KG1 (cell line): Measurements from ENCODE around the gene PEX12.
"Not testable (repeated sequence)": the region's sequence is repeated elsewhere in the genome, so short reads cannot be mapped to it uniquely, and the experiment has no call there.

ENCODE experiments used
- DNase-seq: peaks from one replicate; lab custom pipeline; 2025; lab: John Stamatoyannopoulos, UW

Gene PEX12

GRCh38 chr17:35537601-35538141 is 40.7 kb downstream of the PEX12 start, which contains the start of gene SLFN12L:
Gene SLFN12L (minus strand): TSS chr17:35537678. CDS start chr17:35522364, 15,314 bp downstream.
- no peak for DNase-seq

- no peak for DNase-seq
Observed at GRCh38 chr17:35536664-35537171, 41.7 kb downstream of the PEX12 start.

GRCh38 chr17:35535406-35535805 is 43.0 kb downstream of the PEX12 start:
- not testable (repeated sequence) for DNase-seq

GRCh38 chr17:35534576-35535093 is 43.7 kb downstream of the PEX12 start:
- no peak for DNase-seq

GRCh38 chr17:35531160-35531559 is 47.2 kb downstream of the PEX12 start:
- no peak for DNase-seq

- DNase-seq = no peak
Observed at GRCh38 chr17:35529866-35530265, 48.5 kb downstream of the PEX12 start.

GRCh38 chr17:35529326-35529725 is 49.0 kb downstream of the PEX12 start:
- not testable (repeated sequence) for DNase-seq
